GM04503 (cell line): Measurements from ENCODE around the gene PPM1D.
"Not testable (repeated sequence)": the region's sequence is repeated elsewhere in the genome, so short reads cannot be mapped to it uniquely, and the experiment has no call there.

Experiments used
- DNase-seq: peaks from one replicate; pipeline ENCODE4 v3.0.0-alpha.2; 2012; ENCODE audit warnings: low read depth

Gene PPM1D

GRCh38 chr17:60594170-60594569 is 5.8 kb upstream of the PPM1D start:
- not testable (repeated sequence) for DNase-seq

GRCh38 chr17:60594734-60595133 is 5.3 kb upstream of the PPM1D start:
- no peak for DNase-seq

- DNase-seq: no peak
Observed at GRCh38 chr17:60597297-60597696, 2.7 kb upstream of the PPM1D start.

- no peak for DNase-seq
Observed at GRCh38 chr17:60598001-60598736, 1.8 kb upstream of the PPM1D start.

- no peak for DNase-seq
Observed at GRCh38 chr17:60599220-60599619, 773 bp upstream of the PPM1D start.

GRCh38 chr17:60600490-60601446 is 775 bp downstream of the PPM1D start:
- peak; percentile 55 for DNase-seq

- DNase-seq: peak; percentile 41
Observed at GRCh38 chr17:60601447-60602384, 1.7 kb downstream of the PPM1D start.

GRCh38 chr17:60602385-60602742 is 2.4 kb downstream of the PPM1D start:
- no peak for DNase-seq

GRCh38 chr17:60602871-60603270 is 2.9 kb downstream of the PPM1D start:
- no peak for DNase-seq

- DNase-seq: not testable (repeated sequence)
Observed at GRCh38 chr17:60603477-60603876, 3.5 kb downstream of the PPM1D start.

GRCh38 chr17:60604686-60605334 is 4.8 kb downstream of the PPM1D start:
- DNase-seq: peak; percentile 61

- DNase-seq: no peak
Observed at GRCh38 chr17:60606036-60606435, 6.0 kb downstream of the PPM1D start.

- no peak for DNase-seq
Observed at GRCh38 chr17:60610473-60610872, 10.5 kb downstream of the PPM1D start.

GRCh38 chr17:60611321-60611720 is 11.3 kb downstream of the PPM1D start:
- DNase-seq: not testable (repeated sequence)

- DNase-seq: no peak
Observed at GRCh38 chr17:60613325-60613724, 13.3 kb downstream of the PPM1D start.

GRCh38 chr17:60613796-60614195 is 13.8 kb downstream of the PPM1D start:
- not testable (repeated sequence) for DNase-seq

- DNase-seq: not testable (repeated sequence)
Observed at GRCh38 chr17:60614247-60614646, 14.3 kb downstream of the PPM1D start.

GRCh38 chr17:60615108-60615507 is 15.1 kb downstream of the PPM1D start:
- no peak for DNase-seq

GRCh38 chr17:60615840-60616239 is 15.8 kb downstream of the PPM1D start:
- no peak for DNase-seq

- no peak for DNase-seq
Observed at GRCh38 chr17:60618080-60618479, 18.1 kb downstream of the PPM1D start.

GRCh38 chr17:60618854-60619526 is 19.0 kb downstream of the PPM1D start:
- no peak for DNase-seq
